PC-3 (cell line): Measurements from ENCODE around the gene BLMH. TPM values are rescaled to one million over a fixed set of nuclear protein-coding genes. Genes with fewer than 3 reads are reported as not detected.

ENCODE experiments used
- ATAC-seq: fragments of 200-7000 bp; cut with Tn5 transposase; 2 replicates; pipeline ENCODE4 v1.9.1; 2020; ENCODE audit warnings: mild to moderate bottlenecking, moderate library complexity
- BruUV-seq: library from RNA; stranded (reverse); fragments of 400-500 nt; replicated peaks from 2 replicates; lab custom pipeline; 2021; lab: Mats Ljungman, UMichigan
- CTCF ChIA-PET: fragments of 300-600 bp; sonication (Branson Sonifier 250); formaldehyde crosslinking; loops from one replicate; lab custom pipeline; 2022; ENCODE audit warnings: antibody characterized with exemption; lab: Charles Lee
- POLR2A ChIA-PET: fragments of 300-600 bp; sonication (Branson Sonifier 250); formaldehyde crosslinking; loops from one replicate; lab custom pipeline; 2022; ENCODE audit warnings: antibody characterized with exemption; ENCODE audit not compliant: unreplicated experiment; lab: Charles Lee
- DNase-seq: peaks from one replicate; pipeline ENCODE4 v3.0.0-alpha.2; 2015
- H2AFZ ChIP-seq: fragments of 300-600 bp; sonication (generic); 2 replicates; pipeline ENCODE4 v1.6.0; 2016; ENCODE audit warnings: antibody characterized with exemption, low read length
- H3F3A ChIP-seq: fragments of 300-600 bp; sonication (generic); one replicate; pipeline ENCODE4 v1.6.0; 2017; ENCODE audit warnings: antibody characterized with exemption, low read length, control low read depth, mild to moderate bottlenecking; ENCODE audit not compliant: unreplicated experiment
- H3K27ac ChIP-seq: fragments of 300-600 bp; sonication (generic); 2 replicates; pipeline ENCODE4 v1.5.1; 2016; ENCODE audit warnings: mild to moderate bottlenecking, low read length
- H3K27me3 ChIP-seq: fragments of 300-600 bp; sonication (generic); 2 replicates; pipeline ENCODE4 v1.6.1; 2016; ENCODE audit warnings: low read length, mixed read lengths
- H3K36me3 ChIP-seq: fragments of 300-600 bp; sonication (generic); 2 replicates; pipeline ENCODE4 v1.6.1; 2016; ENCODE audit warnings: low read depth, mixed run types, low read length, mixed read lengths
- H3K4me1 ChIP-seq: fragments of 300-600 bp; sonication (generic); 2 replicates; pipeline ENCODE4 v1.5.1; 2016; ENCODE audit warnings: low read length; ENCODE audit not compliant: insufficient read depth
- H3K4me2 ChIP-seq: fragments of 300-600 bp; sonication (generic); 2 replicates; pipeline ENCODE4 v1.6.0; 2016; ENCODE audit warnings: low read length
- H3K4me3 ChIP-seq: fragments of 300-600 bp; sonication (generic); 2 replicates; pipeline ENCODE4 v1.5.1; 2016; ENCODE audit warnings: mild to moderate bottlenecking, low read length, mixed read lengths
- H3K79me2 ChIP-seq: fragments of 300-600 bp; sonication (generic); 2 replicates; pipeline ENCODE4 v1.6.1; 2017; ENCODE audit warnings: low read length, mixed read lengths
- H3K9ac ChIP-seq: fragments of 300-600 bp; sonication (generic); 2 replicates; pipeline ENCODE4 v1.6.0; 2016; ENCODE audit warnings: mild to moderate bottlenecking, low read length
- H3K9me2 ChIP-seq: fragments of 300-600 bp; sonication (generic); replicated peaks from 2 replicates; pipeline ENCODE4 v1.6.1; 2016; ENCODE audit warnings: mixed run types, low read length, mixed read lengths
- H3K9me3 ChIP-seq: fragments of 300-600 bp; sonication (generic); 2 replicates; pipeline ENCODE4 v1.6.1; 2016; ENCODE audit warnings: low read length, mixed read lengths
- H4K20me1 ChIP-seq: fragments of 300-600 bp; sonication (generic); 2 replicates; pipeline ENCODE4 v1.6.1; 2016; ENCODE audit warnings: low read length, mixed read lengths
- EZH2 ChIP-seq: fragments of 300-600 bp; sonication (generic); IDR thresholded peaks from one replicate; pipeline ENCODE4 v1.6.1; 2017; ENCODE audit warnings: antibody characterized with exemption, mild to moderate bottlenecking, low read length; ENCODE audit not compliant: unreplicated experiment
- EZH2phosphoT487 ChIP-seq: fragments of 300-600 bp; sonication (generic); IDR thresholded peaks from 2 replicates; pipeline ENCODE4 v1.6.1; 2018; ENCODE audit warnings: mild to moderate bottlenecking, antibody characterized with exemption, low read length, borderline replicate concordance
- intact Hi-C: fragments of 100-400 bp; cut with micrococcal nuclease; formaldehyde crosslinking; loops from 2 replicates; pipeline ENCODE4 v1.9.0; 2023
- total RNA-seq: library from RNA; depleted of rRNA; stranded (reverse); fragments of >200 nt; gene quantifications from 2 replicates; pipeline ENCODE4 v1.2.3, GENCODE V29; 2014
- TF ChIP-seq, protein P1 (sequence below): fragments of 300-600 bp; sonication (generic); conservative IDR thresholded peaks from 2 replicates; pipeline ENCODE4 v1.5.1; 2017; ENCODE audit warnings: antibody characterized with exemption, low read depth, mild to moderate bottlenecking, low read length

The BLMH gene
- total RNA-seq, 1 experiment from 2014 or later = 15.9 TPM

DNA sequence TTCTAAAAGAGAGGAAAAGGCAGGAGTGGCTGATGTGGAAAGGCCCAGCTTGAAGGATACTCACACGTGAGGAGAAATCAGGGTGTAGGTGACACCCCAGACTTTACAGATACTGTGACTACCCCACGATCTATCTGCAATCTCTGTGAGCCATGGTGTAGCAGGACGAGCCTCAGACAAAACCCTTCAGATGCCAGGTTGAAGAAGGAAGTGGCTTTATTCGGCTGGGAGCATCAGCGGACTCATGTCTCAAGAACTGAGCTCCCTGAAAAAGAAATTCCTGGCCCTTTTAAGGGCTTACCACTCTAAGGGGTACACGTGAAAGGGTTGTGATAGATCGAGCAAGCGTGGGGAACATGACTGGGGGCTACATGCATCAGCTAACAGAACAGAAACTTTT lies 51.6 kb downstream of the BLMH start:
- no peaks in the 10 kb centered on the region for H4K20me1 ChIP-seq
- H3K79me2 ChIP-seq = no peaks in the 10 kb centered on the region
- H3K4me2 ChIP-seq = no peak overlapping the region
- no peak overlapping the region for H3K27ac ChIP-seq
- DNase-seq (no peak), ATAC-seq (no peak)
- no peak for TF ChIP-seq EZH2
- TF ChIP-seq, protein P1, sequence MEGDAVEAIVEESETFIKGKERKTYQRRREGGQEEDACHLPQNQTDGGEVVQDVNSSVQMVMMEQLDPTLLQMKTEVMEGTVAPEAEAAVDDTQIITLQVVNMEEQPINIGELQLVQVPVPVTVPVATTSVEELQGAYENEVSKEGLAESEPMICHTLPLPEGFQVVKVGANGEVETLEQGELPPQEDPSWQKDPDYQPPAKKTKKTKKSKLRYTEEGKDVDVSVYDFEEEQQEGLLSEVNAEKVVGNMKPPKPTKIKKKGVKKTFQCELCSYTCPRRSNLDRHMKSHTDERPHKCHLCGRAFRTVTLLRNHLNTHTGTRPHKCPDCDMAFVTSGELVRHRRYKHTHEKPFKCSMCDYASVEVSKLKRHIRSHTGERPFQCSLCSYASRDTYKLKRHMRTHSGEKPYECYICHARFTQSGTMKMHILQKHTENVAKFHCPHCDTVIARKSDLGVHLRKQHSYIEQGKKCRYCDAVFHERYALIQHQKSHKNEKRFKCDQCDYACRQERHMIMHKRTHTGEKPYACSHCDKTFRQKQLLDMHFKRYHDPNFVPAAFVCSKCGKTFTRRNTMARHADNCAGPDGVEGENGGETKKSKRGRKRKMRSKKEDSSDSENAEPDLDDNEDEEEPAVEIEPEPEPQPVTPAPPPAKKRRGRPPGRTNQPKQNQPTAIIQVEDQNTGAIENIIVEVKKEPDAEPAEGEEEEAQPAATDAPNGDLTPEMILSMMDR = no peak
- TF ChIP-seq EZH2phosphoT487 = no peak
- no peaks in the 10 kb centered on the region for H3K4me1 ChIP-seq
- BruUV-seq = no TSS peak
- H3K9ac ChIP-seq = no peak overlapping the region
- no peaks in the 10 kb centered on the region for H3K9me3 ChIP-seq
- peaks cover 13% of the 10 kb centered on the region for H3K27me3 ChIP-seq
- H3F3A ChIP-seq = no peaks in the 10 kb centered on the region
- no peak overlapping the region for H3K4me3 ChIP-seq
- POLR2A ChIA-PET = interaction anchor here (0.7 kb wide), 1 partner anchor 304 kb away, joined by 4 read pairs; no protein-coding TSS in a partner anchor
- H2AFZ ChIP-seq = no peak overlapping the region
- CTCF ChIA-PET = no interaction called here
- intact Hi-C loops = no loop called here
- no peaks in the 10 kb centered on the region for H3K36me3 ChIP-seq
- no peaks in the 10 kb centered on the region for H3K9me2 ChIP-seq

DNA sequence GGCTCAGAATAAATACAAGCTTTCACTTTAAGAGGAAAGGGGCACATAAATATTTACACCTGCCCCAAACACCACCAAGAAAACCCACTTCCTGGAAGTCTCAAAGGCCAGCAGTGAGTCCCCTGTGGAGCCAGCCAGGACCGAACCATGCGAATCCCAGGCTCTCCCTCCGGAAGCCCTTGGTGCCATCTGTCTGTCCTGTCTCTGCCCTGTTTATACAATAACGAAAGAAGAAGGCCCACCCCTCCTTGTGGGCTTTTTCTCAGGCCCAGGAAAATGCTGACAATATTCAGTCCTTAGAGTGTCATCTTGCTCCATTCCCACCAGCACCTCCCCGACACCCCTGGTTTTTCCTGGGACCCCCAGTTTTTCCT lies 52.7 kb downstream of the BLMH start:
- Histone ChIP-seq H3K9me3 (no peaks in the 10 kb centered on the region), H3K36me3 (no peaks in the 10 kb centered on the region), H4K20me1 (no peaks in the 10 kb centered on the region), H3K9ac (no peak overlapping the region), H3K4me1 (no peaks in the 10 kb centered on the region), H3K9me2 (no peaks in the 10 kb centered on the region), H3K27me3 (peaks cover 24% of the 10 kb centered on the region), H2AFZ (no peak overlapping the region), H3F3A (no peaks in the 10 kb centered on the region), H3K4me3 (no peak overlapping the region), H3K27ac (no peak overlapping the region), H3K79me2 (no peaks in the 10 kb centered on the region), H3K4me2 (no peak overlapping the region)
- ChIA-PET CTCF (no interaction called here), POLR2A (no interaction called here)
- intact Hi-C loops = no loop called here
- TF ChIP-seq EZH2 (no peak), EZH2phosphoT487 (no peak)
- TF ChIP-seq, protein P1 = no peak
- DNase-seq (no peak), ATAC-seq (no peak)
- no TSS peak for BruUV-seq

DNA sequence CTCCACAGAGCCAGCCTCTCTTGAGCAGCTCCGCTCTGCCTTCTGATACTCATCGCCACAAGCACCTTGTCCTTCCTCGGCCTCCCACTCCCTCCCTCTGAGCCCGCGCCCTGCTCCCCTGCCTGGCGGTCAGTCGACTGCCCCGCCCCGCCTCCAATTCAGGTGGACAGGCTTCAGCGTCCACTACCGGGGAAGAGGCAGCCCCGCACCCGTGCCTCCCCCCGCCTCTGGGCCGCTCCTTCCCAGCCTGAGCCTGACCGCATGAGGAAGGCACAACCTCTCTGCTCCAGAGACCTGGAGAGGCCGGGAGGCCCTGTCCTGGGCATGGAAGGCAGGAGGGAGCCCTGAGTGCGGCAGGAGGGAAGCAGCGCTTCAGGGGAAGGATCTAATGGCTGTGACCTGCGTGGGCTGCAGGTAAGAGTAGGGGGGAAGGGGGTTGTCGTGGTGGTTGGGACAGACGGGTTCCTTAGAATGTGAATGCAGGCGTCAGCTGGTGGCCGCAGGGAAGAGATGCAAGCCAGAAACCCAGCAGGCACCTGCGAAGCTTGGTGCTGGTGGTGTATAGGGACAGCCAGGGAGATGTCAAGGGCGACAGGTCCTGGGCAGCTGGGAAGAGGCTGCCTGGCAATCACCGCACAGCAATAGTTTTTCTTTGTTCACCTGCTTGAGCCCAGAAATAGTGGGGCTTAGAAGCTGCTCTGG lies 53.2 kb downstream of the BLMH start:
- Histone ChIP-seq H3K4me3 (no peak overlapping the region), H3K27ac (no peak overlapping the region), H3K9ac (no peak overlapping the region), H3K27me3 (peaks cover 29% of the 10 kb centered on the region), H3K79me2 (no peaks in the 10 kb centered on the region), H3F3A (no peaks in the 10 kb centered on the region), H3K9me3 (no peaks in the 10 kb centered on the region), H3K36me3 (no peaks in the 10 kb centered on the region), H3K9me2 (no peaks in the 10 kb centered on the region), H2AFZ (no peak overlapping the region), H4K20me1 (no peaks in the 10 kb centered on the region), H3K4me1 (no peaks in the 10 kb centered on the region), H3K4me2 (no peak overlapping the region)
- intact Hi-C loops = no loop called here
- ATAC-seq (no peak), DNase-seq (no peak)
- no TSS peak for BruUV-seq
- TF ChIP-seq, protein P1 = no peak
- TF ChIP-seq EZH2phosphoT487 (no peak), EZH2 (no peak)
- CTCF ChIA-PET = no interaction called here
- POLR2A ChIA-PET = no interaction called here
